LNCAP (cell line): ENCODE measurements around the gene GAST.

ENCODE experiments used
- CTCF ChIP-seq: fragments of 450-650 bp; IDR thresholded peaks from 2 replicates; pipeline ENCODE4 v1.5.1; 2017; ENCODE audit warnings: mild to moderate bottlenecking

The GAST gene

DNA sequence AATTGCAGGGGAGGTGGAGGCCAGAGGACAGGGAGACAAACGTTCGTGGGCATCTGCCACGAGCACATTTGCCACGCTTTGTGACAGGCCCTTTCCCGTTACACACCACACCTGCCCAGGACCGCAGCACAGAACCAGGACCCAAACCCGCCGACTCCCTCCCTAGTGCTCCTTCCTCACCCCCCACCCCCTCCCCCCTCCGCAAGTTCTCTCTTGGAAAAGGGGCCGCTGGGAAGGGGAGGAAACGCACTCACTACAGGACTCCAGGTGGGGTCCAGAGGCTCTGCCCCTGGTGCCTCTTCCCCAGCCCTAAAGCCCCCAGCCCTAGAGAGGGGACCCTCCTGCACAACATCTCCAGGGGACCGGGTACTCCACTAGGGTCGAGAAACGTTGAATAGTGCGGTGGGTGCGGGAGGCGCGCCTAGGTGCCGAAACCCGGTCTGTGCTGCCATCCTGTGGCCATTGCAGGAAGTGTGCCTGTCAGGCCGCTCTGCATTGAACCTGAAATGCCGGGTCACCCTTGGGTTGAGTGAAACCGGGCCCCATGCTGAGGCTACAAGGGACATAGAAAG lies 45.3 kb upstream of the GAST start:
- peak; percentile 95 for TF ChIP-seq CTCF

GRCh38 chr17:41667280-41668041 lies 44.7 kb upstream of the GAST start:
- TF ChIP-seq CTCF, result peak; percentile 28; the same call in 1 of the 2 replicates

DNA sequence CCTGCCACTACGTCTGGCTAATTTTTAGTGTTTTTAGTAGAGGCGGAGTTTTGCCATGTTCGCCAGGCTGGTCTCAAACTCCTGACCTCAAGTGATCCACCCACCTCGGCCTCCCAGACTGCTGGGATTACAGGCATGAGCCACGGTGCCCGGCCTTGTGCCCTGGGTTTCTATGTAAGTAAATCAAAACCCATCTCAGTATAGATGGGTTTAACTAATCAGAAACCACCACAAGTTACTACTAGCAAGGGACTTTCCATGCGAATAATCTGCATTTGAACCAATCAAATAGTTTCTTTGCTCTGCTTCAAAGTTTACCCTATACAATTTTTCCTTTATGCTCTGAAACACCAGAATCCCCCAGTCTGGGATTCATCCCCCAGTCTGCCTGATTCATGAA lies 40.0 kb upstream of the GAST start:
- TF ChIP-seq CTCF, result no peak

DNA sequence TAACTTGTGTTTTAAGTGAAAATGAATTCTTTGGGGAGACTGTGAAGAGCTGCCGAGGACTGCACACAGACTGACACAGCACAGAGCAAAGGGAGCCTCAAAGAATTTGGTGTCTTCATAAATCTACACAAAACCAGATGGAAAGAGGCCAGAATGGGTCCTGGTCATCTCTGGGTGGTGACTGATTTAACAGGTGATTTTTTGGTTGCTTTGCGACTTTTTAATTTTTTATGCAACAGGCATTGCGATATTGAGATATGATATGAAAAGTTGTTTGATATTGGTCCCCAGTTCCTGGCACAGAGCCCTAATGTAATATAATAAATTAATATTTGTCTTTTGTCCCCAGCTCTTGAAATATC lies 36.1 kb upstream of the GAST start:
- TF ChIP-seq CTCF, result no peak

DNA sequence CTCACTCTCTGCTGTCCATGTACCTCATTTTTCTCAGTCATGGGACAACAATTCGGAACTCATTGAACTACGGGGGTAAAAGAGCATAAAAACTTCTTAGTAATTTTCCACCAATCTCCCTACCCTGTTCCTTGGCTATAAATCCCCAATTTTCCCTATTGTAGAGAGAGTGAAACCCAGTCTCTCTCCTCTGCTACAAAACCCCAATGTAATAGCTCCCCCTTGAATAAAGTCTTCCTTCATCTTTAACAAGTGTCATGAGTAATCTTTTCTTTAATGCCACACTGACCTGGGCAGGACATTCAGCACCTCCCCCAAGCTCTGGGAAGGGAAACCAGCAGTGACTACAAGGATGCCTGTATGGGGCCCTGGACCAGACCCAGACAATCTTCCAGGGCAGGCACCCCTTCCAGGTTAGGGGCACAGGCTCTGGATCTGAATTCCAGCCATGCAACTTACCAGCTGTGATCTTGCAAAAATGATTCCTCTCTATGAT lies 33.7 kb upstream of the GAST start:
- TF ChIP-seq CTCF, result no peak

DNA sequence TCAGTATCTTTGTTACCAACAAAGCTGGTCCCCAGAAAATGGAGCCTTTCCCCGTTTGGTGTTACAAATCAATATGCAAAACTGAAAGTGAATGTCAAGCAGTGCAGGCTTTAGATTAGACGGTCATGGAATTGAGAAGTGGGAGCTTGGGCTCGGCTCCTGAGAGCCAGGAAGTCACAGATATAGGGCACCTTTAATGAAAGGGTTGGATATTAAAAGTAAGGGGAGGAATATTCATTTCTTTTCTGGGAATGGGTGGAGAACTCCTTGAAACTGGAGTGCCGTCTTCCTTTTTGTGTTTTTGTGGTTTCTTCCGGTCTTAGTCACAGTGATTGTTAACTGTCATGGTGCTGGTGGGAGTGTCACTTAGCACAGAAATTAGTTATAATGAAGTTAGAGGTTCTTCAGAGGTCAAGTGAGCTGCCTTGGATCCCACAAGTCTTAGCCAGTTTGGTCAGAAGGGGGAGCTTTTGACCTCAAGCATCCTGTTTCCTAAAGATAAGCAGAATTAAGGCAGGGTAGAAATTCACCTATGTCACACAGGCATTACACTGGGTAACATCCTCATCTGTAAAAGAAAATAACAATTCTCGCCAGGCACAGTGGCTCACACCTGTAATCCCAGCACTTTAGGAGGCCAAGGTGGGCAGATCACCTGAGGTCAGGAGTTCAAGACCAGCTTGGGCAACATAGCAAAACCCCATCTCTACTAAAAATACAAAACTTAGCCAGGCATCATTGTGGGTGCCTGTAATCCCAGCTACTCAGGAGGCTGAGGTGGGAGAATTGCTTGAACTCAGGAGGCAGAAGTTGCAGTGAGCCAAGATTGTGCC lies 33.0 kb upstream of the GAST start:
- no peak for TF ChIP-seq CTCF

- no peak for TF ChIP-seq CTCF
Measured at GRCh38 chr17:41679740-41680425, 32.2 kb upstream of the GAST start.
